NB4 (cell line): Measurements from ENCODE around the gene TP53.
A peak's percentile ranks its signal among the peaks of the same experiment; 100 is the strongest.

Source experiments
- DNase-seq: peaks from one replicate; pipeline ENCODE4 v3.0.0; 2010; ENCODE audit warnings: low read depth
- H3K4me3 ChIP-seq: one replicate; pipeline ENCODE4 v1.5.1; 2011; ENCODE audit warnings: mild to moderate bottlenecking, low read depth, low read length, moderate library complexity
- MYC ChIP-seq: IDR thresholded peaks from 2 replicates; pipeline ENCODE4 v1.6.1; 2011; ENCODE audit warnings: low read depth, low read length
- POLR2A ChIP-seq: IDR thresholded peaks from 2 replicates; pipeline ENCODE4 v1.6.1; 2011; ENCODE audit warnings: mild to moderate bottlenecking; ENCODE audit not compliant: insufficient read length; ENCODE audit errors: extremely low read depth
- TF ChIP-seq, protein P1 (sequence below): IDR thresholded peaks from 2 replicates; pipeline ENCODE4 v1.6.1; 2011; ENCODE audit warnings: low read depth, low read length
- TF ChIP-seq, protein P2 (sequence below): IDR thresholded peaks from one replicate; pipeline ENCODE4 v1.5.1; 2012; ENCODE audit warnings: low read depth, low read length

TP53 gene

DNA sequence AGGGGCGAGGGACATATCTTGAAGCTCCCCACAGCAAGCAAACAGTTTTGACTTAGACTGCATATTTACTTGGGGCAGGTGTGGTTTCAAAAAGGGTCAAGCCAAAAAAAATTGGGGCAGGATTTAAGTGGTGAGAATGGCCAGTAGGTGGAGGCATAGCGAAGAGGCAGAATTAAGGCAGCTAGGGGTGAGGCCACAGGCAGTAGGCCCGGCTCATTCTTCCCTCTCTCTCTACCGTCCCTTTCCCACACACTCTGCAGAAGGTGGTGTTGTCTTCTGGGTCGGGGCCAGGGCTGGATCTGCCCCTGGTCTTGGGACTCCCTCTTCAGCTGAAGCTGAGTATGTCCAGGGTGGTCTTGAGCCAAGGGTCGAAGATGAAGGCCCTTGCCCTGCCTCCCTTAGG, 54.8 kb downstream of the TP53 start:
- peak; percentile 62 for DNase-seq

DNA sequence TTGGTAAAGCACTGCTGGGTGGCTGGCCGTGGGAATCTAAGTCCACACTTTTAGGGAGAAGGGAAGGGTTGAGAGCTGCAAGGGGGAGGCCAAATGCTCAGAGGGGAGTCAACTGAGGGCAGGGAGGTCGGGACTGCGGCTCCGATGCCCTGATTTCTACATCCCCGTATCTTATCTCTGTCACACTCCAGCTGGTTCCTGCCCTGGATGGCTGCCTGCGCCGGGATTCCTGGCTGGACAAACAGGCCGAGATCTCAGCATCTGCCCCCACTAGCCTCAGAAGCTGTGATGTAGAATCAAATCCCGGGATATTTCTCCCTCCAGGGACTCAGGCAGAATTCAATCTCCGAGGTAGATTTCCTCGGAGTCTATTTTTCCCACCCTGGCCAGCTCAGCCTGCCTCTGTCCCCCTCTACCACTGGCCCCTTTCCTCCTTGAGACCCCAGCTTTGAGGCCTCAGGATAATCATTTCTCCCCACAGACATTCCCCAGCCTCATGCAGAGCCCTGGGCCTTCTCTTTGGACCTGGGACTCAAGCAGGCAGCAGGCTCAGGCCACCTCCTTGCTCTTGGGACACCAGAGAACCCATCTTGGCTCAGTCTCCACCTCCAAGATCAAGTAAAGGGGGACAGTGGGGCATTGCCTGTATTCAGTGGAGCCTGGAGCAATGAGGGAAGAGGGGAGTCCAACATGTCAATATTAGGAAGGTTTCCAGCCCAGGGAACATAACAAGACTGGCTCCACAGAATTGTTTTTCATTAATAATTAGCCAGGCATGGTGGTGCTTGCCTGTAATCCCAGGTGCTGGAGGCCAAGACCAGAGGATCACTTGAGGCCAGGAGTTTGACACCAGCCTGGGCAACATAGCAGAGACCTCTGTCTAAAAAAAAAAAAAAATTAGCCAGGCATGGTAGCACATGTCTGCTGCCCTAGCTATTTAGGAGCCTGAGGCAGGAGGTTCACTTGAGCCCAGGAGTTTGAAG, 55.6 kb downstream of the TP53 start:
- TF ChIP-seq MYC (no peak), POLR2A (no peak)
- TF ChIP-seq, protein P1, sequence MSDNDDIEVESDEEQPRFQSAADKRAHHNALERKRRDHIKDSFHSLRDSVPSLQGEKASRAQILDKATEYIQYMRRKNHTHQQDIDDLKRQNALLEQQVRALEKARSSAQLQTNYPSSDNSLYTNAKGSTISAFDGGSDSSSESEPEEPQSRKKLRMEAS = no peak
- TF ChIP-seq, protein P2, sequence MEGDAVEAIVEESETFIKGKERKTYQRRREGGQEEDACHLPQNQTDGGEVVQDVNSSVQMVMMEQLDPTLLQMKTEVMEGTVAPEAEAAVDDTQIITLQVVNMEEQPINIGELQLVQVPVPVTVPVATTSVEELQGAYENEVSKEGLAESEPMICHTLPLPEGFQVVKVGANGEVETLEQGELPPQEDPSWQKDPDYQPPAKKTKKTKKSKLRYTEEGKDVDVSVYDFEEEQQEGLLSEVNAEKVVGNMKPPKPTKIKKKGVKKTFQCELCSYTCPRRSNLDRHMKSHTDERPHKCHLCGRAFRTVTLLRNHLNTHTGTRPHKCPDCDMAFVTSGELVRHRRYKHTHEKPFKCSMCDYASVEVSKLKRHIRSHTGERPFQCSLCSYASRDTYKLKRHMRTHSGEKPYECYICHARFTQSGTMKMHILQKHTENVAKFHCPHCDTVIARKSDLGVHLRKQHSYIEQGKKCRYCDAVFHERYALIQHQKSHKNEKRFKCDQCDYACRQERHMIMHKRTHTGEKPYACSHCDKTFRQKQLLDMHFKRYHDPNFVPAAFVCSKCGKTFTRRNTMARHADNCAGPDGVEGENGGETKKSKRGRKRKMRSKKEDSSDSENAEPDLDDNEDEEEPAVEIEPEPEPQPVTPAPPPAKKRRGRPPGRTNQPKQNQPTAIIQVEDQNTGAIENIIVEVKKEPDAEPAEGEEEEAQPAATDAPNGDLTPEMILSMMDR = no peak
- DNase-seq = no peak

More for the DNA sequence above, 54.8 kb downstream of the TP53 start:
- H3K4me3 ChIP-seq = no peak overlapping the region
- TF ChIP-seq MYC = no peak
- TF ChIP-seq, protein P1 = no peak
- no peak for TF ChIP-seq POLR2A
- TF ChIP-seq, protein P2 = peak; percentile 28

DNA sequence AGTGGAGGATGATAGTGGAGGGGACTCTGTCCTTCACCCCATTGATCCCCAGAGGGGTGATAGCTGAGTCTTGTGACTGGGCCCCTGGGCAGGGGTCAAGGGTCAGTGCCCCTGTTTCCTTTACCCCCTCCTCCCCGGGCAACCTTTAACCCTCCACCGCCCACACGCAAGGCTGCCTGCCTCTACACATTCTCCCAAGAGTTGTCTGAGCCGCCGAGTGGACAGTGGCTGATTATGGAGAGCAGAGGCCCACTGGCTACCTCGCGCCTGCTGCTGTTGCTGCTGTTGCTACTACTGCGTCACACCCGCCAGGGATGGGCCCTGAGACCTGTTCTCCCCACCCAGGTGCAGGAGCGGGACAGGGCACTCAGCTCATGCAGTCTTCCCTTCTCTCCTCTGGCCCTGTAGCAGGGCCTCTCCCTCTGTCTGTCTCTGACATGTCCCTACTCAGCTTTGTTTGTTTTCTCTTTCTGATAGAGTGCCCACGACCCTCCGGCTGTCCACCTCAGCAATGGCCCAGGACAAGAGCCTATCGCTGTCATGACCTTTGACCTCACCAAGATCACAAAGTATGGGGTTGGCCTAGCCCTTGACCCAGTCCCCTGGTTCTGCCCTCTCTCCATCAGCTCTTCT, 57.2 kb downstream of the TP53 start, which contains the start of gene SHBG:
Gene SHBG, plus strand, starts transcription at position 197 of the 633 bp plus-strand sequence. Its CDS starts 38 bp downstream, at position 235.
- TF ChIP-seq, protein P2 = no peak
- TF ChIP-seq, protein P1 = no peak
- no peak within 1 kb of the TSS for H3K4me3 ChIP-seq
- DNase-seq = no peak

More for the DNA sequence above, 55.6 kb downstream of the TP53 start:
- no peak overlapping the region for H3K4me3 ChIP-seq

DNA sequence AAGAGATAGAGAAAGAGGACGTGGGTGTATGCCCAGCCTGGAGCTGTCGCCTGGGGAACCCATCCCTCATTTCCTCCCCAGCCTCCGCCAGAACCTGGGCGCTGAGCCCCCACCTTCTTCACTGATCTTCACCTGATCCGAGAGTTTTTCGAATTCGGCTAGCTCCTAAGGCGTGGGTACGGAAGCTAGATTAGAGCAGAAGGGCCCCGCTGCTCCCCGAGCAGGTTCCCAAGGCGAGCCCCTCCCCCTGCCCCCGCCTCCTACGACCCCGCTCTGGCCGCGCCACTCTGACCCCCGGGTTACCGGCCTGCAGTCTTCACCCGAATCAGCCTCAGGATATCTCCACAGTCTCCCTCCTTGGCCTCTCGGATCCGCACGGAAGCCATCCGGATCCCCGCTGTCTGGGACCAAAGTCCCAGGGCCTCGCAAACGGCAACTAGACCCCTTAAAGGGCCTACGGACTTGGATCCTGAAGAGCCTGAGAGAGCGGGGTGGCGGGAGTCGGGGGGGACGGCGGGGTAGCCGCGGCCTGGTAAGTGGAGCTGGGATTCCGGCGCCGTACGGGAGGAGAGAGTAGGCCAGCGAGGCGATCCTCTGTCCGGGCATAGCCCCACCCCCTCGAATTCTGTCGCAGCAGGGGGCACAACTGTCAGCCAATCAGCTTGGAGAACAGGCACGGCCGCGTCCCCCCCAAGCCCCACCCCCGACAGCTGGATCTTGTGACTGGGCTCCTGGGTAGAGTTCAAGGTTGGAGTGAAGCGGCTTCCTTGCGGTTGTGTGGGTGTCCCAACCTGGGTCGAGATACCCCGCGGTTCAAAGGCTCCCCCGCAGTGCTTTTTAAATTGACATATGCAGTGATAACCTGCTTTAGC, 59.8 kb downstream of the TP53 start, which contains the start of gene SAT2:
Gene SAT2, minus strand, starts transcription at position 572 of the 872 bp plus-strand sequence. Its CDS starts 186 bp downstream, at position 386.
- peak; percentile 89 for DNase-seq
- H3K4me3 ChIP-seq = peak within 1 kb of the TSS; percentile 50
- TF ChIP-seq, protein P2 = no peak
- no peak for TF ChIP-seq MYC
- TF ChIP-seq POLR2A = no peak
- TF ChIP-seq, protein P1 = no peak

DNA sequence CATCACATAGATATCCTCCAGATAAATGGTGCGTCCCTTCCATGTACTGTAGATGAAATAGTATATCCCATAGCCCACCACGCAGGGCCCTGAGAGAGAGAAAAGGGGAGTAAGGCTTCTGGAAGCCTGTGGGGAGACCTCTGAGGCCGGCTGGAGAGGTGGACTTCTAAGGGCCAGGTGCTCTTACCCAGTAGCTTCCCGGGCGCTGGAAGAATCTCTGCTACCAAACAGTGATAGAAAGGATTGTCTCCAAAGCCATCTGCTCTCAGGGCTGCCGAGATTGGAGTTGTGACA, 60.4 kb downstream of the TP53 start:
- TF ChIP-seq POLR2A (no peak), MYC (no peak)
- TF ChIP-seq, protein P2 = no peak
- TF ChIP-seq, protein P1 = no peak
- H3K4me3 ChIP-seq = peak overlapping the region; percentile 50
- DNase-seq = no peak
